ENCODE measurements around the gene CSNK1A1L. TPM values are rescaled to one million over a fixed set of nuclear protein-coding genes. Genes with fewer than 3 reads are reported as not detected.
"Not testable (repeated sequence)": the region's sequence is repeated elsewhere in the genome, so short reads cannot be mapped to it uniquely, and the experiment has no call there.

The CSNK1A1L gene
- total RNA-seq, 1 experiment from 2014 or later: not detected

- no peak for DNase-seq
- H3K36me3 ChIP-seq: no peaks in the 10 kb centered on the region
- no peaks in the 10 kb centered on the region for H3K9me3 ChIP-seq
- H3K27me3 ChIP-seq: no peaks in the 10 kb centered on the region
- no peak overlapping the region for H3K4me3 ChIP-seq
Observed at GRCh38 chr13:37075164-37075563, 30.3 kb downstream of the CSNK1A1L start.

- no peak overlapping the region for H3K4me3 ChIP-seq
- H3K36me3 ChIP-seq: no peaks in the 10 kb centered on the region
- no peaks in the 10 kb centered on the region for H3K9me3 ChIP-seq
- DNase-seq: no peak
- H3K27me3 ChIP-seq: no peaks in the 10 kb centered on the region
Observed at GRCh38 chr13:37074703-37075102, 30.8 kb downstream of the CSNK1A1L start.

- Histone ChIP-seq H3K27me3 (no peaks in the 10 kb centered on the region), H3K36me3 (no peaks in the 10 kb centered on the region), H3K4me3 (no peak overlapping the region), H3K9me3 (no peaks in the 10 kb centered on the region)
- DNase-seq: no peak
Observed at GRCh38 chr13:37072024-37072423, 33.4 kb downstream of the CSNK1A1L start.

- peak; percentile 97 for DNase-seq
- H3K4me3 ChIP-seq: no peak overlapping the region
- H3K27me3 ChIP-seq: no peaks in the 10 kb centered on the region
- no peaks in the 10 kb centered on the region for H3K9me3 ChIP-seq
- H3K36me3 ChIP-seq: no peaks in the 10 kb centered on the region
Observed at GRCh38 chr13:37070956-37071355, 34.5 kb downstream of the CSNK1A1L start.

GRCh38 chr13:37070145-37070695 lies 35.2 kb downstream of the CSNK1A1L start:
- Histone ChIP-seq H3K9me3 (no peaks in the 10 kb centered on the region), H3K36me3 (no peaks in the 10 kb centered on the region), H3K27me3 (no peaks in the 10 kb centered on the region), H3K4me3 (no peak overlapping the region)
- DNase-seq: no peak

GRCh38 chr13:37069597-37070103 lies 35.8 kb downstream of the CSNK1A1L start:
- Histone ChIP-seq H3K9me3 (no peaks in the 10 kb centered on the region), H3K36me3 (no peaks in the 10 kb centered on the region)
- no peak for DNase-seq

GRCh38 chr13:37068962-37069361 lies 36.5 kb downstream of the CSNK1A1L start:
- H3K9me3 ChIP-seq: no peaks in the 10 kb centered on the region
- H3K4me3 ChIP-seq: no peak overlapping the region
- no peak for DNase-seq
- H3K36me3 ChIP-seq: no peaks in the 10 kb centered on the region
- H3K27me3 ChIP-seq: no peaks in the 10 kb centered on the region

More at GRCh38 chr13:37069597-37070103, 35.8 kb downstream of the CSNK1A1L start:
- no peaks in the 10 kb centered on the region for H3K27me3 ChIP-seq
- H3K4me3 ChIP-seq: no peak overlapping the region

GRCh38 chr13:37067874-37068273 lies 37.6 kb downstream of the CSNK1A1L start:
- Histone ChIP-seq H3K36me3 (no peaks in the 10 kb centered on the region), H3K27me3 (no peaks in the 10 kb centered on the region), H3K9me3 (no peaks in the 10 kb centered on the region), H3K4me3 (no peak overlapping the region)
- DNase-seq: no peak

- H3K4me3 ChIP-seq: no peak overlapping the region
- H3K36me3 ChIP-seq: no peaks in the 10 kb centered on the region
- no peak for DNase-seq
- H3K27me3 ChIP-seq: no peaks in the 10 kb centered on the region
- H3K9me3 ChIP-seq: no peaks in the 10 kb centered on the region
Observed at GRCh38 chr13:37065890-37066526, 39.5 kb downstream of the CSNK1A1L start.

GRCh38 chr13:37059848-37060192 lies 45.6 kb downstream of the CSNK1A1L start:
- no peak for DNase-seq
- no peaks in the 10 kb centered on the region for H3K27me3 ChIP-seq
- H3K4me3 ChIP-seq: peak overlapping the region; percentile 95
- peaks cover 1% of the 10 kb centered on the region; the same call in 1 of the 2 replicates for H3K9me3 ChIP-seq
- peaks cover 20% of the 10 kb centered on the region for H3K36me3 ChIP-seq

- Histone ChIP-seq H3K27me3 (no peaks in the 10 kb centered on the region), H3K4me3 (peak within 1 kb of the TSS; percentile 95), H3K9me3 (peaks cover 1% of the 10 kb centered on the region; the same call in 1 of the 2 replicates), H3K36me3 (peaks cover 20% of the 10 kb centered on the region)
- peak; percentile 92 for DNase-seq
Observed at GRCh38 chr13:37058910-37059847, 46.3 kb downstream of the CSNK1A1L start, which contains the start of gene SUPT20H. SUPT20H (minus strand) TSS chr13:37059688; CDS start chr13:37051490, 8,198 bp downstream.

- H3K36me3 ChIP-seq: peaks cover 29% of the 10 kb centered on the region
- not testable (repeated sequence) for H3K4me3 ChIP-seq, DNase-seq
Observed at GRCh38 chr13:37056228-37056627, 49.2 kb downstream of the CSNK1A1L start.

More at GRCh38 chr13:37056228-37056627, 49.2 kb downstream of the CSNK1A1L start:
- H3K9me3 ChIP-seq, H3K27me3 ChIP-seq: not testable (repeated sequence)

Other genes starting within 250 kb of the CSNK1A1L start
- 7.0 and 7.6 TPM in 2 replicates for gene SMAD9, start 185.4 kb downstream of the CSNK1A1L start, total RNA-seq (2014; rRNA removed; shearing (Covaris generic); ENCODE audit: low replicate concordance)
- gene ALG5, start 106.3 kb downstream of the CSNK1A1L start, total RNA-seq (2014; rRNA removed; shearing (Covaris generic); ENCODE audit: low replicate concordance): 3.3 and 3.6 TPM in 2 replicates
- 54.3 and 64.0 TPM in 2 replicates for gene EXOSC8, start 104.9 kb downstream of the CSNK1A1L start, total RNA-seq (2014; rRNA removed; shearing (Covaris generic); ENCODE audit: low replicate concordance)
- gene SUPT20H, start 46.0 kb downstream of the CSNK1A1L start, total RNA-seq (2014; rRNA removed; shearing (Covaris generic); ENCODE audit: low replicate concordance): 43.7 and 43.8 TPM in 2 replicates